Peyer's patch (tissue), 4 donors: ENCODE results near the gene CPVL. TPM values are rescaled to one million over a fixed set of nuclear protein-coding genes. Genes with fewer than 3 reads are reported as not detected.

Experiments used
- DNase-seq, 3 donors: peaks; one replicate each; pipeline ENCODE4 v3.0.0-alpha.2; 2017 to 2019
- H3K27ac ChIP-seq, 4 donors: fragments of 200-600 bp; sonication (generic); one replicate each; pipeline ENCODE4 v1.5.1; 2016 to 2019
- H3K27me3 ChIP-seq, 2 donors: fragments of 200-600 bp; sonication (generic); one replicate each; pipeline ENCODE4 v1.5.1; 2019
- H3K36me3 ChIP-seq, 3 donors: fragments of 200-600 bp; sonication (generic); one replicate each; pipeline ENCODE4 v1.5.1; 2016 to 2019
- H3K4me1 ChIP-seq, 4 donors: fragments of 200-600 bp; sonication (generic); one replicate each; pipeline ENCODE4 v1.5.1; 2016 to 2019
- H3K4me3 ChIP-seq, 4 donors: fragments of 200-600 bp; sonication (generic); 1 replicate in 3 of 4; 2 replicates in 1 of 4; pipeline ENCODE4 v1.5.1; 2016 to 2019; ENCODE audit warnings: mild to moderate bottlenecking in 1 of 4
- H3K9me3 ChIP-seq, 4 donors: fragments of 200-600 bp; sonication (generic); one replicate each; pipeline ENCODE4 v1.5.1; 2016 to 2019; ENCODE audit warnings: mild to moderate bottlenecking in 1 of 4
- POLR2A ChIP-seq, 2 donors: fragments of 450-650 bp; IDR thresholded peaks; one replicate each; pipeline ENCODE4 v1.5.1; 2017; ENCODE audit warnings: antibody characterized with exemption in 2 of 2, mild to moderate bottlenecking in 2 of 2, moderate library complexity in 2 of 2
- total RNA-seq, 4 donors: library from RNA; depleted of rRNA; stranded (reverse); fragments of >200 nt; gene quantifications; one replicate each; pipeline ENCODE4 v1.1.0, GENCODE V29; 2016
- TF ChIP-seq, protein P1 (sequence below), 6 experiments: fragments of 450-650 bp in 4 of 6; fragments of 200-600 bp in 2 of 6; sonication (generic) in 1 of 6; IDR thresholded peaks; one replicate each; pipeline ENCODE4 v1.5.1; 2017 to 2019; ENCODE audit warnings: antibody characterized with exemption in 6 of 6, mild to moderate bottlenecking in 3 of 6, moderate library complexity in 1 of 6

Gene CPVL
- total RNA-seq, 4 donors from 2014 or later = 2.5 to 16.5 (median 8.0) TPM

DNA sequence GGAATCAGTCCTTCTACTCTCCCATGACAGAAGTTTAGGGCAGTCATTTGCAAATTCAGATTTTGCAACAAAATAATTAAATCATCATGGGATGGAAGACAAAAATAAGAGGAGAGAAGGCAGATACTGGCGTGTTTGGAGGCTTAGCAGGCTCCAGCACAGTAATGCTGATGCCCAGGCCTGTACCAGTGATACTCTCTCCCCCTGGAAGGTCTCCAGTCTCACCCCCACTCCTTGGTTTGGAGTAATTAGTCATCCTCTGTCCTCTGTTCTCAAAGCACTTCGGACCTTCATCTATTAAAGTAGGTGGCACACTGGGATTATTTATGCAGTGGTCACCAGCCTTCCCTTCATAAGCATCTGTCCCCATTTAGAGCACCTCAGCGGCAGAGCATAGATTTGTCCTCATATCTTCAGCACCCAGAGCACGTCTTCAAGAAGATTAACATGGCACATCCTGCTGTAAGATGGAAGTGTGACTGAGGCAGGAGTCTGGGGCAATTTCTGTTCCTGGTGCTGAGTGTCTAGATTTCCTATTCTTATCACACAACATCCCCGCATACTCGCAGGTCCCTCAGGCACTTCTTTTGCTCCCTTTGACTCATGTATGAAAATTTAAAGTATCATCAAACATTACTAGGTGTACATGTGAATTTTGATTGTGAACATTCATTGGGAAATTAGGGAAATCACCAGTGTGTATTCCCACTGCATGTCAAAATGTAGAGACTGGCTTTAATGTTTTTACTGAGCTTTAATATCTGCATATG, 156.9 kb downstream of the CPVL start:
- Histone ChIP-seq H3K36me3 (no peaks in the 10 kb centered on the region), H3K27me3 (no peaks in the 10 kb centered on the region), H3K9me3 (no peaks in the 10 kb centered on the region), H3K4me3 (no peak overlapping the region), H3K4me1 (no peaks in the 10 kb centered on the region), H3K27ac (no peak overlapping the region)
- TF ChIP-seq, protein P1, sequence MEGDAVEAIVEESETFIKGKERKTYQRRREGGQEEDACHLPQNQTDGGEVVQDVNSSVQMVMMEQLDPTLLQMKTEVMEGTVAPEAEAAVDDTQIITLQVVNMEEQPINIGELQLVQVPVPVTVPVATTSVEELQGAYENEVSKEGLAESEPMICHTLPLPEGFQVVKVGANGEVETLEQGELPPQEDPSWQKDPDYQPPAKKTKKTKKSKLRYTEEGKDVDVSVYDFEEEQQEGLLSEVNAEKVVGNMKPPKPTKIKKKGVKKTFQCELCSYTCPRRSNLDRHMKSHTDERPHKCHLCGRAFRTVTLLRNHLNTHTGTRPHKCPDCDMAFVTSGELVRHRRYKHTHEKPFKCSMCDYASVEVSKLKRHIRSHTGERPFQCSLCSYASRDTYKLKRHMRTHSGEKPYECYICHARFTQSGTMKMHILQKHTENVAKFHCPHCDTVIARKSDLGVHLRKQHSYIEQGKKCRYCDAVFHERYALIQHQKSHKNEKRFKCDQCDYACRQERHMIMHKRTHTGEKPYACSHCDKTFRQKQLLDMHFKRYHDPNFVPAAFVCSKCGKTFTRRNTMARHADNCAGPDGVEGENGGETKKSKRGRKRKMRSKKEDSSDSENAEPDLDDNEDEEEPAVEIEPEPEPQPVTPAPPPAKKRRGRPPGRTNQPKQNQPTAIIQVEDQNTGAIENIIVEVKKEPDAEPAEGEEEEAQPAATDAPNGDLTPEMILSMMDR (IDR thresholded peaks at IDR 0.05) = no peak
- no peak for TF ChIP-seq POLR2A (IDR thresholded peaks at IDR 0.05)
- DNase-seq = no peak

DNA sequence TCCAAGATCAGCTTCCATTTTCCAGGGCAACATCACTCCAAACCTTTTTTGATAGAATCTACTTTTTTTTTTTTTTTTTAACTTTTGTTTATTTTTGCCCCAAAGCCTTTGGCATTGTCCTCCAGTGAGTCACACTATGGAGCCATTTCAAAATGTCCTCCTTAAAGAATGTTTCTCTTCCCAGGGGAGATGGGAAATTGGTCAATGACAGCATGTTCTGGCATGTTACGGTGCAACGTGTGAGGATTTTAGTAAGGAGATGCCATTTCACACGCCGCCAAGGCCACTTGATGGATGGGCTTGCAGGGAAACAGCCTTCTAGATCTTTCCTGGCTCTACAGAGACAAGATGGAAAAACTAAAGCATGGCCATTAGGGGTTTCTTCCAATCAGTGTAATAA, 157.5 kb downstream of the CPVL start:
- no peak for DNase-seq
- Histone ChIP-seq H3K9me3 (no peaks in the 10 kb centered on the region), H3K4me3 (no peak overlapping the region), H3K36me3 (no peaks in the 10 kb centered on the region), H3K4me1 (no peaks in the 10 kb centered on the region), H3K27ac (peak overlapping the region in 1 of 4 donors; percentile 8), H3K27me3 (no peaks in the 10 kb centered on the region)
- TF ChIP-seq POLR2A (IDR thresholded peaks at IDR 0.05) = no peak
- TF ChIP-seq, protein P1 (IDR thresholded peaks at IDR 0.05) = no peak

DNA sequence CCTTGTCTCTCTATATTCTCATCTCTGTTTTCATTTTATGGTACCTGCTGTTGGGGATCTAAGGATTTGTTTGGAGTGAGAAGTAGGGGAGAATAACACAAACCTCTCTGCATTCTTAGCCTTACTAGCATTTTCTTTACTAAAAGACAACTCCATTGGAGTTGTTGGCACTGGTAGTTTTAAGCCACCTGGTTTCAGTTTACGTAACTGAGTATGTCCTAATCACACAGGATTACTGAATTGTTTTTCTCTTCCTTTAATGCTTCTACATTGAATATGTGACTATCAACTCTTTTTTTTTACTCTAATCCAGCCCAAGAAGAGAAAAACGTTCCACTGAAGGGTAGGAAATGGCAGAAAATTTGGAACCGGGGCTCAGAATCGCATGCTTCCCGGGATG, 158.2 kb downstream of the CPVL start:
- no peak for TF ChIP-seq POLR2A (IDR thresholded peaks at IDR 0.05)
- H3K27me3 ChIP-seq = no peaks in the 10 kb centered on the region
- no peaks in the 10 kb centered on the region for H3K9me3 ChIP-seq
- H3K36me3 ChIP-seq = no peaks in the 10 kb centered on the region
- H3K27ac ChIP-seq = peak overlapping the region in 1 of 4 donors; percentile 8
- DNase-seq = no peak
- H3K4me1 ChIP-seq = no peaks in the 10 kb centered on the region
- H3K4me3 ChIP-seq = no peak overlapping the region

DNA sequence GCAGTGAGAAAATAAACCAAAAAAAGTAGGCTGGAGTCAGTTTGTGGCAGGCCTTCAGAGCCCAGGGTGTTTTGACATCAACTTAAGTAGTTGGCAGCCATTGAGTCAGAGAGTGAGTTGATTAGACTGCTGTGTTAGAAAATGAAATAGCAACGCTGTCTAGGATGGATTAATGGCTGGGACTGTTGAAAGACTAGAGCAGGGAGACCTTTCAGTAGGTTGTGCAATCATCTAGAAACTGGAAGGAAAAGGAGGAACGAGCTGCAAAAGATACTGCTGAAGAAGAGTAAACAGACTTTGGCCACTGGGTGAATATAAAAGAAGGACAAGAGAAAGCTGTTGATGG, 159.6 kb downstream of the CPVL start:
- no peaks in the 10 kb centered on the region for H3K27me3 ChIP-seq
- H3K9me3 ChIP-seq = no peaks in the 10 kb centered on the region
- no peak overlapping the region for H3K4me3 ChIP-seq
- no peak for TF ChIP-seq POLR2A (IDR thresholded peaks at IDR 0.05)
- TF ChIP-seq, protein P1 (IDR thresholded peaks at IDR 0.05) = no peak
- no peak for DNase-seq
- H3K4me1 ChIP-seq = no peaks in the 10 kb centered on the region
- peak overlapping the region in 2 of 4 donors; percentile 8 to 37 for H3K27ac ChIP-seq
- no peaks in the 10 kb centered on the region for H3K36me3 ChIP-seq

DNA sequence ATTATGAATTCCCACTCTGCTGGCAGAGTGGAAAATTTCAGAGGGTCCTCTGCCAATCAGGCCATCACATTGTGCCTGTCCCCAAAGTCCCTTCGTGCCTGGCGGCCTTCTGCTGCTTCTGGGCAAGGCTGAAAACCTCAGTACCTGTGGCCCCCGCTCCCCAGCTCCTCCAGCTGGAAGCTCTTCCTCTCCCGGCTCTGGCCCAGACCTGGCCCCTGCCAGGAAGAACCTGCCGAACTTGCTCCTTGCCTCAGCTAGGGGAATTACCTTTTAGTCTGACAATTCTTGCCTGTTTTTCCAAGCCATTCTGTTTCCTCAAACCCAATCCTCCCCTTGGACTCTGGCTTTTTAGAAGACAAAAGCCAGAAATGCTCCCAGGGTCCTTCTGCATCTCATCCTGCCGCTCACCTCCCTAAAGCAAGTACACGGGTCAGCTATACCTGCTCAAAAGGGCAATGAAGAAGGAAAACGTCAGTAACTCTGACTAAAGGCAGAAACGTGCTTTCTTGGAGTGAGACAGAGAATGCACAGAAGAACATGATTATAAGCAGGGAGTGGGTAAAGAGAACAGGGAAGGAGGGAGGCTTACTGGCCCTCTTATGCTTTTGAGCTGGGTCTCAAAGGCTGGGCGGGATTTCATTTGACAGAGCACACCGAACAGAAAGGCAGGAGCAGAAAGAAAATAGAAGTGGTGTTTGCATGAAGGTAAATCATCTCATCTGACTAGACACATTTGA, 160.1 kb downstream of the CPVL start:
- no peaks in the 10 kb centered on the region for H3K9me3 ChIP-seq
- TF ChIP-seq, protein P1 (IDR thresholded peaks at IDR 0.05) = no peak
- TF ChIP-seq POLR2A (IDR thresholded peaks at IDR 0.05) = no peak
- H3K36me3 ChIP-seq = no peaks in the 10 kb centered on the region
- no peak overlapping the region for H3K4me3 ChIP-seq
- H3K27me3 ChIP-seq = no peaks in the 10 kb centered on the region
- H3K4me1 ChIP-seq = no peaks in the 10 kb centered on the region
- no peak for DNase-seq
- no peak overlapping the region for H3K27ac ChIP-seq

DNA sequence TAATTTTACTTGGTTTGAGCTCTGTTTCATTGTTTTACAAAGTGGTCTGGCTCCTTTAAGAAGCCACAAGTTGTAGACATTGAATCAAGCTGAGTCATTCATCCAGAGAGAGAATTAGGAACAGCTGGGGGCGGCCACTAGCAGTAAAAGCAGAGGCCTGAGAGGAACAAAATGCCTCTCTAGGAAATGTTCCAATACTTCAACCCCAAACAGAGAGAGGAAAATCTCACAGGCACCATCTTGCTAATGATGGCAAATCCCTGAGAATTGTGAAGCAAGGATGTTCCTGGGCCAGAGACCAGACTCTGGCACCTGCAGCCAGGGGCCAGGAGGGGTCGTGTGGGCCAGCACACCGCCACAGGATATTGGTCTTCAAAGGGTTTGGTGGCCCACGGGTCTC, 161.7 kb downstream of the CPVL start:
- no peak for TF ChIP-seq POLR2A (IDR thresholded peaks at IDR 0.05)
- TF ChIP-seq, protein P1 (IDR thresholded peaks at IDR 0.05) = no peak
- Histone ChIP-seq H3K36me3 (no peaks in the 10 kb centered on the region), H3K4me3 (no peak overlapping the region), H3K27me3 (no peaks in the 10 kb centered on the region), H3K27ac (no peak overlapping the region), H3K4me1 (peaks cover 0 to 5% (median 0%) of the 10 kb centered on the region in 4 donors), H3K9me3 (no peaks in the 10 kb centered on the region)
- peak in 1 of 3 donors; percentile 51 for DNase-seq
